Adrenal gland (tissue), 12 donors: ENCODE data around the gene WLS. TPM values are rescaled to one million over a fixed set of nuclear protein-coding genes. Genes with fewer than 3 reads are reported as not detected.

ENCODE experiments used
- DNase-seq, 7 donors: peaks; one replicate each; pipeline ENCODE4 v3.0.0-alpha.2; 2019 to 2020
- H3K27ac ChIP-seq, 5 donors: fragments of 200-600 bp; sonication (generic) in 4 of 5; 1 replicate in 3 of 5; 2 replicates in 2 of 5; pipeline versions ENCODE4 v1.5.1 to v1.8.0; 2016 to 2020; ENCODE audit warnings: mild to moderate bottlenecking in 1 of 5
- H3K27me3 ChIP-seq: fragments of 200-600 bp; 2 replicates; pipeline ENCODE4 v1.8.0; 2021
- H3K36me3 ChIP-seq, 2 donors: fragments of 200-600 bp; replicated peaks in 1 of 2; 1 replicate in 1 of 2; 2 replicates in 1 of 2; pipeline versions ENCODE4 v1.5.1 to v1.8.0; 2018 to 2022
- H3K4me1 ChIP-seq, 2 donors: fragments of 200-600 bp; replicated peaks in 1 of 2; 1 replicate in 1 of 2; 2 replicates in 1 of 2; pipeline versions ENCODE4 v1.5.1 to v1.8.0; 2018 to 2021
- H3K4me3 ChIP-seq, 4 donors: fragments of 200-600 bp; sonication (generic) in 3 of 4; one replicate each; pipeline ENCODE4 v1.5.1; 2016 to 2018
- H3K9me3 ChIP-seq, 3 donors: fragments of 200-600 bp; sonication (generic) in 1 of 3; replicated peaks in 1 of 3; 1 replicate in 2 of 3; 2 replicates in 1 of 3; pipeline versions ENCODE4 v1.5.1 to v1.8.0; 2016 to 2021
- CTCF ChIP-seq, 6 experiments: fragments of 450-650 bp in 4 of 6; fragments of 200-600 bp in 2 of 6; sonication (generic) in 1 of 6; IDR thresholded peaks; 1 replicate in 5 of 6; 2 replicates in 1 of 6; pipeline versions ENCODE4 v1.5.1 to v1.8.0; 2016 to 2021; ENCODE audit warnings: antibody characterized with exemption in 6 of 6, mild to moderate bottlenecking in 2 of 6, moderate library complexity in 1 of 6
- POLR2A ChIP-seq, 2 donors: fragments of 450-650 bp; IDR thresholded peaks; one replicate each; pipeline ENCODE4 v1.6.1; 2017; ENCODE audit warnings: antibody characterized with exemption in 2 of 2, mild to moderate bottlenecking in 2 of 2, moderate library complexity in 1 of 2
- WGBS, 4 donors: extraction: QIAGEN DNeasy Blood & Tissue Kit in 2 of 4; methylation state at CpG; one replicate each; pipeline versions ENCODE4 v1.1.5 to v1.1.7; 2013 to 2017; 5-methylcytosine and 5-hydroxymethylcytosine counted together
- intact Hi-C, 2 donors: fragments of 100-400 bp; cut with DNase I; formaldehyde crosslinking; loops; one replicate each; pipeline versions ENCODE4 v1.14.1 to v1.15.0; 2022 to 2023
- polyA plus RNA-seq, 3 donors: library from polyadenylated mRNA; stranded (reverse); fragments of 200-250 nt in 2 of 3; fragments of 350-450 nt in 1 of 3; fragmentation: Illumina TruSeq in 1 of 3; extraction: RNeasy Lipid Tissue Mini Kit (QIAGEN cat#74804) in 1 of 3; gene quantifications; one replicate each; pipeline ENCODE4 v1.2.3, GENCODE V29; 2013 to 2014
- total RNA-seq, 9 donors: library from RNA; depleted of rRNA in 4 of 9; stranded (reverse); fragments of >200 nt in 4 of 9; fragments of 120-200 nt in 1 of 9; fragmentation: NEBNext Ultra II Directional in 1 of 9; extraction: Animal tissue kit (Norgen Biotek cat#: 25700) in 1 of 9; gene quantifications; one replicate each; pipeline versions ENCODE4 v1.1.0 to v1.2.4, GENCODE V29; 2013 to 2023
- donor health status: healthy with polysubstance abuse.
- donor health status: Bipolar disorder and iron deficiency.
- donor health status: DM: yes; HTN: yes; CAD: no.
- donor health status: DM: no; HTN: no; CAD: no.
- donor health status: DM: no; HTN: no; CAD: no.
- donor health status: DM: yes; HTN: yes; CAD: no.

The WLS gene
- total and polyA plus RNA-seq, 12 donors = 28.7 to 114 (median 59.5) TPM

- peaks cover 0 to 18% of the 10 kb centered on the region in 2 donors for H3K36me3 ChIP-seq
- 86 to 95% (median 91%) methylated on average over 8 of the region's 8 CpGs for WGBS, 4 donors
- TF ChIP-seq CTCF (IDR thresholded peaks at IDR 0.05) (no peak), POLR2A (IDR thresholded peaks at IDR 0.05) (no peak)
- no peaks in the 10 kb centered on the region for H3K9me3 ChIP-seq
- intact Hi-C loops = no loop called here
- DNase-seq = no peak
- H3K27ac ChIP-seq = no peak overlapping the region
- no peaks in the 10 kb centered on the region for H3K27me3 ChIP-seq
- no peaks in the 10 kb centered on the region for H3K4me1 ChIP-seq
- H3K4me3 ChIP-seq = no peak overlapping the region
Observed at GRCh38 chr1:68158837-68159236, 73.5 kb downstream of the WLS start.

- Histone ChIP-seq H3K4me1 (no peaks in the 10 kb centered on the region), H3K9me3 (no peaks in the 10 kb centered on the region), H3K4me3 (no peak overlapping the region), H3K27me3 (no peaks in the 10 kb centered on the region), H3K27ac (no peak overlapping the region), H3K36me3 (peaks cover 0 to 21% of the 10 kb centered on the region in 2 donors)
- TF ChIP-seq POLR2A (IDR thresholded peaks at IDR 0.05) (no peak), CTCF (IDR thresholded peaks at IDR 0.05) (no peak)
- intact Hi-C loops = no loop called here
- DNase-seq = no peak
- WGBS, 4 donors = 94 to 96% (median 94%) methylated on average over 2 of the region's 2 CpGs
Observed at GRCh38 chr1:68157416-68157815, 74.9 kb downstream of the WLS start.

GRCh38 chr1:68151690-68152089 lies 80.6 kb downstream of the WLS start:
- 84 to 94% (median 93%) methylated on average over 3 of the region's 3 CpGs for WGBS, 4 donors
- no peak overlapping the region for H3K4me3 ChIP-seq
- peaks cover 0 to 28% of the 10 kb centered on the region in 2 donors for H3K36me3 ChIP-seq
- DNase-seq = no peak
- H3K4me1 ChIP-seq = no peaks in the 10 kb centered on the region
- intact Hi-C loops = no loop called here
- no peaks in the 10 kb centered on the region for H3K9me3 ChIP-seq
- H3K27me3 ChIP-seq = no peaks in the 10 kb centered on the region
- H3K27ac ChIP-seq = no peak overlapping the region
- TF ChIP-seq CTCF (IDR thresholded peaks at IDR 0.05) (no peak), POLR2A (IDR thresholded peaks at IDR 0.05) (no peak)

- DNase-seq = no peak
- Histone ChIP-seq H3K4me3 (no peak overlapping the region), H3K27me3 (no peaks in the 10 kb centered on the region), H3K4me1 (no peaks in the 10 kb centered on the region), H3K36me3 (peaks cover 0 to 28% of the 10 kb centered on the region in 2 donors), H3K27ac (no peak overlapping the region), H3K9me3 (no peaks in the 10 kb centered on the region)
- TF ChIP-seq CTCF (IDR thresholded peaks at IDR 0.05) (no peak), POLR2A (IDR thresholded peaks at IDR 0.05) (no peak)
- WGBS, 4 donors = 90 to 96% (median 93%) methylated on average over 4 to 8 of the region's 8 CpGs
- intact Hi-C loops = no loop called here
Observed at GRCh38 chr1:68149907-68150306, 82.4 kb downstream of the WLS start.
